GM12873 (cell line): Measurements from ENCODE around the gene PRDX3.

Source experiments
- TF ChIP-seq, protein P1 (sequence below): IDR thresholded peaks from 2 replicates; pipeline ENCODE4 v1.5.1; 2012; ENCODE audit warnings: low read depth, mild to moderate bottlenecking, moderate library complexity, low read length, control low read depth; ENCODE audit not compliant: insufficient read depth; ENCODE audit errors: missing control alignments

The PRDX3 gene

DNA sequence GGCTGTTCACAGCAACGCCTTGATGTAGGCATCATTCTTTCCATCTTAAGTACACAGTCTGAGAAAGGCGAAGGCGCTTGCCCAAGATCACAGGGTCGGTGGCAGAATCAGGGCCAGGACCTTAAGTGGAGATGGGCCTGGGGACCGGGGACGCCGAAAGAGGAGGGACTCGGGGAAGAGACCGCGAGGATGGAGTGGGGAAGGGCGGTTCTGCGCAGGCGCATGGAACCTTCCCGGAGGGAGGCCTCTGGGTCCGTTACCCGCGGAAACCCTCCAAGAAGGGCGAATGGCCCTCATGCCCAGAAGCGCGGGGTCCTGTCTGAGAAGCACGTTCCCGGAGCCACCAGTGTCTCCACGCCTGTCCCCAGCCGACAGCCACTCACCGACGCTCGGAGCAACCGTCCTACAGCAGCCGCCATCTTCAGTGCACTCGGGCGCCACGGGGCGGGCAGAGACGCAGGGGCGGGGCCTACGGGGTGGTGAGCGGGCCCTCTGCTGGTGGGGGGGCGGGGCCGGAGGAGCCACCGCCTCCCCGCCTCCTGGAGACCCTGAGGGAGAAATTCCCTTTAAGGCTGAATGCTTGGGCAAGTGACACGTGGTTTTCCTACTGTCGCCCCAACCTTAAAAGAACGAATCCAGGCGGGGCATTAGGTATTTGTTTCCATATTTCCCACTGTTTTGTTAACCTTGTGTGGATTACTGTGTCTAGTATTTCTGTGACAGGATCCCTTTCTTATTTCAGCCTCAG is at the start of gene PRDX3:
PRDX3 (minus strand) TSS at position 441 of the 748 bp plus-strand sequence; CDS start at position 419, 22 bp downstream.
- TF ChIP-seq, protein P1, sequence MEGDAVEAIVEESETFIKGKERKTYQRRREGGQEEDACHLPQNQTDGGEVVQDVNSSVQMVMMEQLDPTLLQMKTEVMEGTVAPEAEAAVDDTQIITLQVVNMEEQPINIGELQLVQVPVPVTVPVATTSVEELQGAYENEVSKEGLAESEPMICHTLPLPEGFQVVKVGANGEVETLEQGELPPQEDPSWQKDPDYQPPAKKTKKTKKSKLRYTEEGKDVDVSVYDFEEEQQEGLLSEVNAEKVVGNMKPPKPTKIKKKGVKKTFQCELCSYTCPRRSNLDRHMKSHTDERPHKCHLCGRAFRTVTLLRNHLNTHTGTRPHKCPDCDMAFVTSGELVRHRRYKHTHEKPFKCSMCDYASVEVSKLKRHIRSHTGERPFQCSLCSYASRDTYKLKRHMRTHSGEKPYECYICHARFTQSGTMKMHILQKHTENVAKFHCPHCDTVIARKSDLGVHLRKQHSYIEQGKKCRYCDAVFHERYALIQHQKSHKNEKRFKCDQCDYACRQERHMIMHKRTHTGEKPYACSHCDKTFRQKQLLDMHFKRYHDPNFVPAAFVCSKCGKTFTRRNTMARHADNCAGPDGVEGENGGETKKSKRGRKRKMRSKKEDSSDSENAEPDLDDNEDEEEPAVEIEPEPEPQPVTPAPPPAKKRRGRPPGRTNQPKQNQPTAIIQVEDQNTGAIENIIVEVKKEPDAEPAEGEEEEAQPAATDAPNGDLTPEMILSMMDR, result peak; percentile 17

DNA sequence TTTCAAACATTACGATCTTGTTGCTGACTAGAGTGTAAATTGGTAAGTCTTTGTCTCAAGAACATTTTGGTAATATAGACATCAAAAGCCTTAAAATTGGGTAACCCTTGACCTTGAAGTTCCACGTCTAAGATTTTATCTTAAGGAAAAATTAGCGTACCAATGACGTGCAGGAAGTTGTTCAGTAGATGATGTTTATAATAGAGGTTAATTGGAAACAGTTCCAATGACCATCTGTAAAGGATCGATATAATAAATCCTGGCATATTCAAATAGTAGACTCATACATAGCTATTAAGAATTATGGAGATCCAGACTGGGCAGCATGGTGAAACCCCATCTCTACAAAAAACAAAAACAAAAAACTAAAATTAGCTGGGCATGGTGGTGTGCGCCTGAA is 49.2 kb upstream of the PRDX3 start:
- TF ChIP-seq, protein P1, result no peak

DNA sequence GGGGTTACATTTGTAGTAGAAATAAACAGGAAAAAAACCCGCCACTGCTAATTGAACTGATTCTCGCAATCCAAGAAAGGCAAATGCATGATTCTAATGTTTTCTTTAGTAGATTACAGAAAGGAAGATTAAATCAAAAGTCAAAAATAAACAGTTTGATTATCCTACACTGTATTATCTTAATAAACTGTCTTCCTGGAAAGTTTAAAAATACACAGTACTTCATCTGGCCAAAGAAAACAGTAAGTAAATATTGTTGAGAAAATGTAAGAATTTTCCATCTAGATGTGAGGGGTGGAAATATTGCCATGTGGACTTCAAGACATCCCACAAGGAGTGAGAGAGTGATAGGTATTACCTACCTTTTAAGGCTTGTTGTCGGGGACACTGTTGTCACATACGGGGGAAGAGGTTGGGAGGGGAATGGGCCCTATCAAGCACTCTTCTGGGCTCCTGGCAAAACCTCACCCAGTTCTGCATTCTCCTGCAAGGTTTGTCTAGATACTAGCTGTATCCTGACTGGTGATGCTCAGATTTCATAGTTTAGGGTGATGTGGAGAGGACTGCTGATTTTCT is 46.6 kb upstream of the PRDX3 start:
- TF ChIP-seq, protein P1, result no peak

DNA sequence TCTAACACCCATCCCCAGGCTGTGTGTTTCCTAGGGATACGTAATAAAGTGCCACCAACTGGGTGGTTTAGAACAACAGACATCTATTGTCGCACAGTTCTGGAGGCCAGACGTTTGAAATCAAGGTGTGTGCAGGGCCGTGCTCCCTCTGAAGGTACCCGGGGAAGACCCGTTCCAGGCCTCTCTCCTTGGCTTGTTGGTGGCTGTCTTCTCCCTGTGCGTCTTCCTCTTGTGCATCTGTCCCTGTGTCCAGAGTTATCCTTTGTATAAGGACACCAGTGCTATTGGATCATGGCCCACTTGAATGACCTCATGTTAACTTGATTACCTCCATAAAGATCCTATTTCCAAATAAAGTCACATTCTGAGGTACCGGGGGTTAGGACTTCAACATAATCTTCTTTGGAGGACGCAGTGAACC is 44.4 kb upstream of the PRDX3 start:
- TF ChIP-seq, protein P1, result no peak

GRCh38 chr10:119222537-119222936 is 43.9 kb upstream of the PRDX3 start:
- TF ChIP-seq, protein P1, result no peak

DNA sequence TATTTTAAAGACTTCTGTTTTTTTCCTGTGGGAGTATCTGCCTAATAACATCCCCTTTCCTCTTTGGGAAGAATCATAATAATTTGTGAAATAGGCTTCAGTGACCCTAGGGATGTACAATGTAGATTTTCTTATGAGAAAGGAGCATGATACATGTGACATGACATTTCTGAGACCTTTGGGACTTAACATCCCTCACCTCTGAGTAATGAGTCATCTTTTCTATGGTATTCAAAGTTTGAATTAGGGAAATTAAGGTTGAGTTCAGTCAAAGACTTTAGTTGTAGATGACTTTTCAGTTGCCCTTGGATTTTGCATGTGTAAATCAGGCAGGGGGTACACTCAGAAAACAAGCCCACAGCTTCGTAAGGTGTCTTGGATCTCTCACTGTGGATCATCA is 43.1 kb upstream of the PRDX3 start:
- TF ChIP-seq, protein P1, result no peak

- TF ChIP-seq, protein P1, result no peak
Measured at GRCh38 chr10:119221201-119221600, 42.6 kb upstream of the PRDX3 start.
